GM19035 (cell line): ENCODE data around the gene C2CD2L.
"Not testable (repeated sequence)": the region's sequence is repeated elsewhere in the genome, so short reads cannot be mapped to it uniquely, and the experiment has no call there.

ENCODE experiments used
- ATAC-seq: cut with Tn5 transposase; IDR thresholded peaks from one replicate; pipeline ENCODE4 v1.9.1; 2021; ENCODE audit not compliant: unreplicated experiment

Gene C2CD2L

GRCh38 chr11:119106564-119107537, at the start of gene C2CD2L:
Gene C2CD2L, plus strand, starts transcription at chr11:119107344. Its CDS starts 398 bp downstream, at chr11:119107742.
- ATAC-seq = peak; percentile 77

GRCh38 chr11:119059128-119059527, 48.0 kb upstream of the C2CD2L start:
- not testable (repeated sequence) for ATAC-seq

GRCh38 chr11:119061256-119061655, 45.9 kb upstream of the C2CD2L start:
- no peak for ATAC-seq

- no peak for ATAC-seq
Observed at GRCh38 chr11:119062779-119063178, 44.4 kb upstream of the C2CD2L start.

- no peak for ATAC-seq
Observed at GRCh38 chr11:119065369-119065768, 41.8 kb upstream of the C2CD2L start.

- ATAC-seq = peak; percentile 90
Observed at GRCh38 chr11:119067371-119068222, 39.5 kb upstream of the C2CD2L start, which contains the start of gene VPS11. Gene VPS11, plus strand, starts transcription at chr11:119067818. Its CDS starts 6 bp downstream, at chr11:119067824.

- no peak for ATAC-seq
Observed at GRCh38 chr11:119077839-119078238, 29.3 kb upstream of the C2CD2L start.

GRCh38 chr11:119078675-119079420, 28.3 kb upstream of the C2CD2L start:
- ATAC-seq = no peak

- ATAC-seq = no peak
Observed at GRCh38 chr11:119081682-119082260, 25.4 kb upstream of the C2CD2L start.

- ATAC-seq = peak; percentile 91
Observed at GRCh38 chr11:119084663-119085436, 22.3 kb upstream of the C2CD2L start, which contains the start of gene HMBS. Gene HMBS, plus strand, starts transcription at chr11:119084881. Its CDS starts 153 bp downstream, at chr11:119085034.

- ATAC-seq = peak; percentile 21
Observed at GRCh38 chr11:119085437-119085847, 21.7 kb upstream of the C2CD2L start.

- ATAC-seq = no peak
Observed at GRCh38 chr11:119087123-119087522, 20.0 kb upstream of the C2CD2L start.

GRCh38 chr11:119087747-119088241, 19.4 kb upstream of the C2CD2L start:
- ATAC-seq = no peak

GRCh38 chr11:119088406-119088805, 18.7 kb upstream of the C2CD2L start:
- ATAC-seq = no peak

- no peak for ATAC-seq
Observed at GRCh38 chr11:119089319-119089718, 17.8 kb upstream of the C2CD2L start.

GRCh38 chr11:119091178-119091577, 16.0 kb upstream of the C2CD2L start:
- ATAC-seq = no peak

- ATAC-seq = no peak
Observed at GRCh38 chr11:119091966-119092879, 14.9 kb upstream of the C2CD2L start.
